Spleen (tissue), 7 donors: ENCODE results near the gene TCHP.

Source experiments
- POLR2A ChIP-seq, 3 donors: fragments of 450-650 bp; IDR thresholded peaks; one replicate each; pipeline ENCODE4 v1.5.1; 2017; ENCODE audit warnings: antibody characterized with exemption in 3 of 3, mild to moderate bottlenecking in 1 of 3
- TF ChIP-seq, protein P1 (sequence below), 11 experiments: fragments of 200-600 bp in 7 of 11; fragments of 450-650 bp in 4 of 11; sonication (generic) in 4 of 11; IDR thresholded peaks in 8 of 11; conservative IDR thresholded peaks in 3 of 11; 1 replicate in 7 of 11; 2 replicates in 4 of 11; pipeline versions ENCODE4 v1.4.0 to v1.8.0; 2016 to 2021; ENCODE audit warnings: antibody characterized with exemption in 11 of 11, inconsistent platforms in 4 of 11, mild to moderate bottlenecking in 1 of 11
- donor health status: DM: no; HTN: no; CAD: no; lungs with moderate emphysema.
- donor health status: DM: no; HTN: no; CAD: no.
- donor health status: DM: no; HTN: no; CAD: no.

- TF ChIP-seq, protein P1, sequence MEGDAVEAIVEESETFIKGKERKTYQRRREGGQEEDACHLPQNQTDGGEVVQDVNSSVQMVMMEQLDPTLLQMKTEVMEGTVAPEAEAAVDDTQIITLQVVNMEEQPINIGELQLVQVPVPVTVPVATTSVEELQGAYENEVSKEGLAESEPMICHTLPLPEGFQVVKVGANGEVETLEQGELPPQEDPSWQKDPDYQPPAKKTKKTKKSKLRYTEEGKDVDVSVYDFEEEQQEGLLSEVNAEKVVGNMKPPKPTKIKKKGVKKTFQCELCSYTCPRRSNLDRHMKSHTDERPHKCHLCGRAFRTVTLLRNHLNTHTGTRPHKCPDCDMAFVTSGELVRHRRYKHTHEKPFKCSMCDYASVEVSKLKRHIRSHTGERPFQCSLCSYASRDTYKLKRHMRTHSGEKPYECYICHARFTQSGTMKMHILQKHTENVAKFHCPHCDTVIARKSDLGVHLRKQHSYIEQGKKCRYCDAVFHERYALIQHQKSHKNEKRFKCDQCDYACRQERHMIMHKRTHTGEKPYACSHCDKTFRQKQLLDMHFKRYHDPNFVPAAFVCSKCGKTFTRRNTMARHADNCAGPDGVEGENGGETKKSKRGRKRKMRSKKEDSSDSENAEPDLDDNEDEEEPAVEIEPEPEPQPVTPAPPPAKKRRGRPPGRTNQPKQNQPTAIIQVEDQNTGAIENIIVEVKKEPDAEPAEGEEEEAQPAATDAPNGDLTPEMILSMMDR (IDR thresholded peaks at IDR 0.05 in 8 of 11, conservative IDR thresholded peaks at IDR 0.05 in 3 of 11) = no peak
- no peak for TF ChIP-seq POLR2A (IDR thresholded peaks at IDR 0.05)
Measured at GRCh38 chr12:109958374-109958773, 58.3 kb downstream of the TCHP start.
